SK-N-SH (cell line): Measurements from ENCODE around the gene FAM78B.

ENCODE experiments used
- CTCF ChIP-seq: fragments of 200-600 bp; sonication (generic); IDR thresholded peaks from 2 replicates; pipeline ENCODE4 v1.6.1; 2017; ENCODE audit warnings: antibody characterized with exemption, mild to moderate bottlenecking, moderate library complexity
- EP300 ChIP-seq, 2 experiments: IDR thresholded peaks; 2 replicates each; pipeline versions ENCODE4 v1.4.0 to v1.6.1; 2012; ENCODE audit warnings: borderline replicate concordance in 1 of 2, low read depth in 1 of 2, low read length in 1 of 2
- FOSL2 ChIP-seq: IDR thresholded peaks from 2 replicates; pipeline ENCODE4 v1.4.0; 2012; ENCODE audit warnings: low read depth, mild to moderate bottlenecking, moderate library complexity, borderline replicate concordance
- POLR2AphosphoS5 ChIP-seq: IDR thresholded peaks from 2 replicates; pipeline ENCODE4 v1.6.1; 2012; ENCODE audit warnings: low read depth, low read length
- TF ChIP-seq, protein P1 (sequence below): IDR thresholded peaks from 2 replicates; pipeline ENCODE4 v1.6.1; 2012; ENCODE audit warnings: mild to moderate bottlenecking, low read depth, low read length, moderate library complexity

- no peak for TF ChIP-seq FOSL2
- TF ChIP-seq CTCF = no peak
- TF ChIP-seq, protein P1, sequence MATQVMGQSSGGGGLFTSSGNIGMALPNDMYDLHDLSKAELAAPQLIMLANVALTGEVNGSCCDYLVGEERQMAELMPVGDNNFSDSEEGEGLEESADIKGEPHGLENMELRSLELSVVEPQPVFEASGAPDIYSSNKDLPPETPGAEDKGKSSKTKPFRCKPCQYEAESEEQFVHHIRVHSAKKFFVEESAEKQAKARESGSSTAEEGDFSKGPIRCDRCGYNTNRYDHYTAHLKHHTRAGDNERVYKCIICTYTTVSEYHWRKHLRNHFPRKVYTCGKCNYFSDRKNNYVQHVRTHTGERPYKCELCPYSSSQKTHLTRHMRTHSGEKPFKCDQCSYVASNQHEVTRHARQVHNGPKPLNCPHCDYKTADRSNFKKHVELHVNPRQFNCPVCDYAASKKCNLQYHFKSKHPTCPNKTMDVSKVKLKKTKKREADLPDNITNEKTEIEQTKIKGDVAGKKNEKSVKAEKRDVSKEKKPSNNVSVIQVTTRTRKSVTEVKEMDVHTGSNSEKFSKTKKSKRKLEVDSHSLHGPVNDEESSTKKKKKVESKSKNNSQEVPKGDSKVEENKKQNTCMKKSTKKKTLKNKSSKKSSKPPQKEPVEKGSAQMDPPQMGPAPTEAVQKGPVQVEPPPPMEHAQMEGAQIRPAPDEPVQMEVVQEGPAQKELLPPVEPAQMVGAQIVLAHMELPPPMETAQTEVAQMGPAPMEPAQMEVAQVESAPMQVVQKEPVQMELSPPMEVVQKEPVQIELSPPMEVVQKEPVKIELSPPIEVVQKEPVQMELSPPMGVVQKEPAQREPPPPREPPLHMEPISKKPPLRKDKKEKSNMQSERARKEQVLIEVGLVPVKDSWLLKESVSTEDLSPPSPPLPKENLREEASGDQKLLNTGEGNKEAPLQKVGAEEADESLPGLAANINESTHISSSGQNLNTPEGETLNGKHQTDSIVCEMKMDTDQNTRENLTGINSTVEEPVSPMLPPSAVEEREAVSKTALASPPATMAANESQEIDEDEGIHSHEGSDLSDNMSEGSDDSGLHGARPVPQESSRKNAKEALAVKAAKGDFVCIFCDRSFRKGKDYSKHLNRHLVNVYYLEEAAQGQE = no peak
- no peak for TF ChIP-seq POLR2AphosphoS5
- TF ChIP-seq EP300 (IDR thresholded peaks at IDR 0.05; ENCODE audit: borderline replicate concordance in 1 of 2, low read depth in 1 of 2, low read length in 1 of 2) = no peak
These were observed 126.4 kb downstream of the FAM78B start for GRCh38 chr1:166040202-166040997.
